Measurements from ENCODE around the gene CUL3. TPM values are rescaled to one million over a fixed set of nuclear protein-coding genes. Genes with fewer than 3 reads are reported as not detected.

Gene CUL3
- total RNA-seq, 4 donors from 2014 or later = 68.9 to 88.4 (median 77.7) TPM

DNA sequence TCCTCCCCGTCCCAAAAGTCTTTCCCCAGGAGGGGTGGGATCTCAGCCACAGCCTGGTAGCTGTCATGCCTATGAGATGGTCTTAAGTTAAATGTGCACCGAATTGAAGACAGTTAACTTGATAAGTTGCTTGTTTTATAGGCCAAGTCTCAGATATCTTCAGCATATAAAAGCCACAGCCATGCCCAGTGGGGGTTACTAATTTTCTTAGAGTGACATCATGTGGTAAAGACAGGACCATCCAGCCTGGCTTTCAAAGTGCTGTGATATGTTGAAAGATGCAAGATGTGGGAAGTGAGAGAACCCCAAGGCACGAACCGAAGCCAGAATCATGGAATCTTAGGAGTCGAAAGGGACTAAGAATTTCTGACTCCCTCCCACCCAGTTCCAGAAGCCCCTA, 141.1 kb downstream of the CUL3 start:
- H3K36me3 ChIP-seq = no peaks in the 10 kb centered on the region
- no peak for DNase-seq (ENCODE audit: low spot score in 2 of 2)
- H3K9me3 ChIP-seq = no peaks in the 10 kb centered on the region
- 77% methylated on average over 5 of the region's 5 CpGs for WGBS
- H3K27ac ChIP-seq = no peak overlapping the region
- no peak overlapping the region for H3K4me3 ChIP-seq
- no peaks in the 10 kb centered on the region for H3K27me3 ChIP-seq
- H3K4me1 ChIP-seq = peaks cover 13% of the 10 kb centered on the region
- TF ChIP-seq EP300 (IDR thresholded peaks at IDR 0.05) = no peak

DNA sequence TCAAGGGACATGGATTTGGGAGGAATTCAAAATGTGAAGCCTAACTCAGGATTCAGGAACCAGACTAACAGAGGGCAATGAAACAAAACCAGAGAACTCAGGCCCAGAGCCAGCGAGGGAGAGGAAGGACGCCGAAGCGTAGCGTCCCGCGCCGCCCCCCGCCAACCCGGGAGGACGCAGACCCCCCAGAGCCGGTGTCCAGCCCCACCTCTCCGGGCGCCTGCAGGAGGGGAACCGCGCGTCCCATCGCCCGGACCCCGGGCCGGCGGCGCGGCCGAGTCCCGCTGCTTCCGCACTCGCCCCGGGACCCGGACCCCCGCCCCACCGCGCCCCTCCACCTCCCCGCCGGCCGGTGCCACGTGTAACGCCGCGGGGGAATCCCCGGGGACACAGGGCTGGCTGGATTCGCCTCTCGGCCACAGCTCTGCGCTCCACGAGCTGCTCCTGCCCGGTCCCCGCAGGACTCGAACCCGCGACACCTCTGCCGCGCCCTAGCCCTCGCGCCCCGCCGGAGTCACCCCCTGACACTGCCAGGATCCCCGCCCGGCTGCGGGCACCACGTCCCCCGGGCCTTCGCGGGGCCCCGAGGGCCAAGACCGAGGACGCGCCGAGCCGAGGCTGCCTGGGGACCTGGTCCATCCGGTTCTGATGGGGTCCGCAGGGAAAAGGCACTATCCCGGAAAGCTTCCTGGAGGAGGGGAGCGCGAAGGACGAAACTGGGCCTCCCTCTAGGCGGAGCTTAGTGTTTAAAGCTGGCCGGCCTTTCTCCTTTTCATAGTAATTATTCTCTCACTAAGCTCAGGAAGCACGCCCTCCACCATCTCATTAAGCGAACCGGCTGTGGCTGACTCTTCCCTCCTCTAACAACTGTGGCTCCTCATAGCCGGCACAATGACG, 142.8 kb downstream of the CUL3 start:
- H3K27ac ChIP-seq = peak overlapping the region; percentile 6
- H3K4me1 ChIP-seq = peaks cover 13% of the 10 kb centered on the region
- H3K9me3 ChIP-seq = no peaks in the 10 kb centered on the region
- no peaks in the 10 kb centered on the region for H3K36me3 ChIP-seq
- 6% methylated on average over 26 of the region's 82 CpGs for WGBS
- DNase-seq (ENCODE audit: low spot score in 2 of 2) = no peak
- no peaks in the 10 kb centered on the region for H3K27me3 ChIP-seq
- peak overlapping the region; percentile 59 for H3K4me3 ChIP-seq
- TF ChIP-seq EP300 (IDR thresholded peaks at IDR 0.05) (no peak), POLR2A (IDR thresholded peaks at IDR 0.05) (no peak), POLR2AphosphoS5 (IDR thresholded peaks at IDR 0.05) (no peak)
- TF ChIP-seq, protein P1, sequence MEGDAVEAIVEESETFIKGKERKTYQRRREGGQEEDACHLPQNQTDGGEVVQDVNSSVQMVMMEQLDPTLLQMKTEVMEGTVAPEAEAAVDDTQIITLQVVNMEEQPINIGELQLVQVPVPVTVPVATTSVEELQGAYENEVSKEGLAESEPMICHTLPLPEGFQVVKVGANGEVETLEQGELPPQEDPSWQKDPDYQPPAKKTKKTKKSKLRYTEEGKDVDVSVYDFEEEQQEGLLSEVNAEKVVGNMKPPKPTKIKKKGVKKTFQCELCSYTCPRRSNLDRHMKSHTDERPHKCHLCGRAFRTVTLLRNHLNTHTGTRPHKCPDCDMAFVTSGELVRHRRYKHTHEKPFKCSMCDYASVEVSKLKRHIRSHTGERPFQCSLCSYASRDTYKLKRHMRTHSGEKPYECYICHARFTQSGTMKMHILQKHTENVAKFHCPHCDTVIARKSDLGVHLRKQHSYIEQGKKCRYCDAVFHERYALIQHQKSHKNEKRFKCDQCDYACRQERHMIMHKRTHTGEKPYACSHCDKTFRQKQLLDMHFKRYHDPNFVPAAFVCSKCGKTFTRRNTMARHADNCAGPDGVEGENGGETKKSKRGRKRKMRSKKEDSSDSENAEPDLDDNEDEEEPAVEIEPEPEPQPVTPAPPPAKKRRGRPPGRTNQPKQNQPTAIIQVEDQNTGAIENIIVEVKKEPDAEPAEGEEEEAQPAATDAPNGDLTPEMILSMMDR (IDR thresholded peaks at IDR 0.05) = no peak

DNA sequence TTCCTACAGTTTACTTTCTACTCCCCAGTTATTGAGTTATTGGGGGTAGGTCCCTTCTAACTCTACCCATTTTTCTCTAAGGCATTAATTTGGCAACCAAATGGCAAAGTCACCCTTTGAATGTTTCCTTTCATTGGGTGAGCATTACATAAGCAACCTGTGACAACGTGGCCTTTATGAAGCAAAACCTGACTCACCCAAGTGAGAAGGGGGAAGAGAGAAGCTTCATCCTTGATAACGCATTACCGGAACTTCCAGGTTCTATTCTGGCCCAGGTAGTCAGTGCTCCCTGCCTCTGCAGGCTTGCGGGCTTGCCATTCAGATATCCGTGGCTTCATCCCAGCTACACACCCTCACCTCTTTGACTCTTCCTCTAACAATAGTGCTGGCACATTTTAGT, 144.2 kb downstream of the CUL3 start:
- Histone ChIP-seq H3K4me1 (peaks cover 13% of the 10 kb centered on the region), H3K36me3 (no peaks in the 10 kb centered on the region), H3K9me3 (no peaks in the 10 kb centered on the region), H3K27me3 (no peaks in the 10 kb centered on the region), H3K27ac (no peak overlapping the region), H3K4me3 (no peak overlapping the region)
- TF ChIP-seq POLR2AphosphoS5 (IDR thresholded peaks at IDR 0.05) (no peak), EP300 (IDR thresholded peaks at IDR 0.05) (no peak), POLR2A (IDR thresholded peaks at IDR 0.05) (no peak)
- TF ChIP-seq, protein P1 (IDR thresholded peaks at IDR 0.05) = no peak
- 61% methylated on average over 5 of the region's 5 CpGs for WGBS
- no peak for DNase-seq (ENCODE audit: low spot score in 2 of 2)

GRCh38 chr2:224438726-224439125, 146.4 kb downstream of the CUL3 start:
- TF ChIP-seq POLR2AphosphoS5 (IDR thresholded peaks at IDR 0.05) (no peak), POLR2A (IDR thresholded peaks at IDR 0.05) (no peak), EP300 (IDR thresholded peaks at IDR 0.05) (no peak)
- TF ChIP-seq, protein P1 (IDR thresholded peaks at IDR 0.05) = no peak
- H3K4me1 ChIP-seq = peaks cover 13% of the 10 kb centered on the region
- no peaks in the 10 kb centered on the region for H3K36me3 ChIP-seq
- H3K4me3 ChIP-seq = no peak overlapping the region
- H3K27ac ChIP-seq = no peak overlapping the region
- DNase-seq (ENCODE audit: low spot score in 2 of 2) = no peak
- H3K27me3 ChIP-seq = no peaks in the 10 kb centered on the region
- no peaks in the 10 kb centered on the region for H3K9me3 ChIP-seq

- 100% methylated on average over 1 of the region's 1 CpG for WGBS
- Histone ChIP-seq H3K4me1 (peaks cover 3% of the 10 kb centered on the region), H3K27me3 (no peaks in the 10 kb centered on the region), H3K36me3 (no peaks in the 10 kb centered on the region), H3K4me3 (no peak overlapping the region), H3K9me3 (no peaks in the 10 kb centered on the region), H3K27ac (no peak overlapping the region)
- DNase-seq (ENCODE audit: low spot score in 2 of 2) = no peak
- no peak for TF ChIP-seq EP300 (IDR thresholded peaks at IDR 0.05)
- no peak for TF ChIP-seq POLR2A (IDR thresholded peaks at IDR 0.05)
Measured at GRCh38 chr2:224436634-224437033, 148.5 kb downstream of the CUL3 start.

DNA sequence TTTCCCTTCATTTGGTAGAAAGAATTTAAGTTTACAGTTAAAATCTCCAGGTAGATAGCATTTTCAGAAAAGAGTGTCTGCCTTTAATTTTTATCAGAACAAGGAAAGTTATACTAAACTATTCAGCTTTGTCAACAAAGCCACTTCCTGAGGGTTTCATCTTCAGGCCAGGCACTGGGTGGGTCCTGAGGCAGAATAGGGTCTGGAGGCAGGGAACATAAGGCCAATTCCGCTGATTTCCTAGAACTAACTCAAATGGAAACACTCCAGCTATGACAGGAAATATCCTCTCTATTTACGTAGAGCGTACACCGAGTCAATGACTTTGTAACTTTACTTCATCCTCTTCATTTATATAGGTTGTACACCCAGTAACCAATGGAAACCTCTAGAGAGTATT, 150.5 kb downstream of the CUL3 start:
- H3K4me1 ChIP-seq = no peaks in the 10 kb centered on the region
- TF ChIP-seq, protein P1 (IDR thresholded peaks at IDR 0.05) = no peak
- TF ChIP-seq POLR2A (IDR thresholded peaks at IDR 0.05) (no peak), POLR2AphosphoS5 (IDR thresholded peaks at IDR 0.05) (no peak), EP300 (IDR thresholded peaks at IDR 0.05) (no peak)
- H3K36me3 ChIP-seq = no peaks in the 10 kb centered on the region
- no peak overlapping the region for H3K4me3 ChIP-seq
- no peaks in the 10 kb centered on the region for H3K9me3 ChIP-seq
- no peaks in the 10 kb centered on the region for H3K27me3 ChIP-seq
- WGBS = 76% methylated on average over 4 of the region's 4 CpGs
- no peak for DNase-seq (ENCODE audit: low spot score in 2 of 2)
- H3K27ac ChIP-seq = no peak overlapping the region
